NCI-H1436 treated with DMSO at 0.1 percent for 48 hours (cell line): ENCODE results near the gene P2RX7.
"Not testable (repeated sequence)": the region's sequence is repeated elsewhere in the genome, so short reads cannot be mapped to it uniquely, and the experiment has no call there.

Experiments
- DNase-seq: peaks from one replicate; lab custom pipeline; 2025; lab: John Stamatoyannopoulos, UW

Gene P2RX7

DNA sequence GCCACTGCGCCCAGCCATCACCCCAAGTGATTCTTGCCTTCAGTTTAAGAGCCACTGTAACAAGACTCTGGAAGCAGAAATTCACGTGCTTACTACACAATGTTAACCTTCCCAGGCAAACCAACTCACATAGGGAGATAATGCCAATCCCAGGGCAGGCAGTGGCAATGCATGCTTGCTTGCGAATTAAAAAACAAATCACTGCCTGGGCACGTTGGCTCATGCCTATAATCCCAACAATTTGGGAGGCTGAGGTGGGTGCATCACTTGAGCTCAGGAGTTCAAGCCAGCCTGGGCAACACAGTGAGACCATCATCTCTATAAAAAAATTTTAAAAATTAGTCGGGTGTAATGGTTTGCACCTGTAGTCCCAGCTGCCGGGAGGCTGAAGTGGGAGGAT is 39.5 kb downstream of the P2RX7 start:
- no peak for DNase-seq

- no peak for DNase-seq
These were observed 42.9 kb downstream of the P2RX7 start for GRCh38 chr12:121175383-121176119.

- DNase-seq, result no peak
These were observed 44.3 kb downstream of the P2RX7 start for GRCh38 chr12:121176826-121177529.

GRCh38 chr12:121181181-121181580 is 48.5 kb downstream of the P2RX7 start:
- no peak for DNase-seq

GRCh38 chr12:121182222-121182893 is 49.7 kb downstream of the P2RX7 start:
- no peak for DNase-seq

- DNase-seq, result no peak
These were observed 51.7 kb downstream of the P2RX7 start for GRCh38 chr12:121184425-121184824.

DNA sequence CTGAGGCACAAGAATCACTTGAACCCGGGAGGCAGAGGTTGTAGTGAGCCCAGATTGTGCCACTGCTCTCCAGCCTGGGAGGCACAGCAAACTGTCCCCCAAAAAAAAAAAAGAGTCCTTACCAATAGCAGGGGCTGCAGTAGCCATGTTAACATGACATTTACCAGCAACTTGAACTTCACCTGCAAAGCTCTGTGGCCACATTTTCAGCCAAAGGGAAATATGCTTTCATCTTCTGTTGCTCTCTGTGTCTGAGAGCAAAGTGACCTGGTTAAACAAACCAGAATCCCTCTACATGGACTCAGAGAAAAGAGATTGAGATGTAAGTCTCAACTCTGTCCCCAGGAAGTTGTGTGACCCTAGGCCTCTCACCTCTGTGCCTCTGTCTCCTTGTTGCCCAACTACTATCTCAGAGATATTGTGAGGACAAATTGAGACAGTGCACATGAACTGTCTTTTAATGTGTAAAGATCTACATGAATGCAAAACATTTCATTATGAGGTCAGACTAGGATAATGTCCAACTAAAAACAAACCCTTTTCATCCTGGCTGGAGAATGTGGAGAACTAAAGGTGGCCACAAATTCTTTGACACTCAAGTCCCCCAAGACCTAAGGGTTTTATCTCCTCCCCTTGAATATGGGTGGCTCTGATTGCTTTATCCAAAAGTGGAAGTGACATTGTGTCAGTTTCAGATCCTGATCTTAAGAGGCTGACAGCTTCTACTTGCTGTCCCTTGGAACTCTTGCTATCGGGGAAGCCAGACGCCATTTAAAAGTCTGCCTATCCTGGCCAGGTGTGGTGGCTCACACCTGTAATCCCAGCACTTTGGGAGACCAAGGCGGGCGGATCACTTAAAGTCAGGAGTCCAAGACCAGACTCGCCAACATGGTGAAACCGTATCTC is 52.6 kb downstream of the P2RX7 start:
- DNase-seq, result no peak

- DNase-seq, result no peak
These were observed 54.1 kb downstream of the P2RX7 start for GRCh38 chr12:121186826-121187225.

GRCh38 chr12:121187501-121187900 is 54.8 kb downstream of the P2RX7 start:
- no peak for DNase-seq

DNA sequence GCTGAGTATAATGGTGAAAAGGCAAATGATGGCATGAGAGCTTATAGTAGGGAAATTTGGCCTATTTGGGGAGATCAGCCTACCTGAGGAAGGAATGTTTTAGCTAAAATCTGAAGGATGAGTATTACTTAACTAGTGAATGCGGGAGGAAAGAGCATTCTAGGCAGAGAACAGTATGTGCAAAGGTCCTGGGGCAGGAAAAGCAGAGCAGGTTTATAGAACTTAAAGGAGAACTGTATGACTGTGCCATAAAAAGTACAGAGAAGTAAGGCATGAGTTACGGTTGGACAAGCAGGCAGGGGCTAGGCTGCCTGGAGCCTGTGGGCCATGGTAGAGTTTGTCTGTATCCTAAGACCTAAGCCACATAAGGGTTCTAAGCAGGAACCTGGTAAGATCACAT is 55.6 kb downstream of the P2RX7 start:
- no peak for DNase-seq

DNA sequence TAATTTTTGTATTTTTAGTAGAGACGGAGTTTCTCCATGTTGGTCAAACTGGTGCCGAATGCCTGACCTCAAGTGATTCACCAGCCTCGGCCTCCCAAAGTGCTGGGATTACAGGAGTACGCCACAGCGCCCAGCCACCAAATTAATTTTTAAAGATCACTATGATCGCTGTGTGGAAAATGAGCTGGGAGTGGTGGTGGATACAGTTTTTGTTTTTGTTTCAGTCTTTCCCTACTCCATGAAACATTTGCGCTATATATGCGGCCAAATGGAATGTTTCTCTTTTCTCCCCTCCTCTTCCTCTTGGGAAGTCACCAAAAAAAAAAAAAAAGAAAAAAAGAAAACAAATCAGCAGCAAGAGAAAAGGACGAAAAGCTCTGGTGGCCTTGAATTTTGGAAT is 56.5 kb downstream of the P2RX7 start:
- no peak for DNase-seq

DNA sequence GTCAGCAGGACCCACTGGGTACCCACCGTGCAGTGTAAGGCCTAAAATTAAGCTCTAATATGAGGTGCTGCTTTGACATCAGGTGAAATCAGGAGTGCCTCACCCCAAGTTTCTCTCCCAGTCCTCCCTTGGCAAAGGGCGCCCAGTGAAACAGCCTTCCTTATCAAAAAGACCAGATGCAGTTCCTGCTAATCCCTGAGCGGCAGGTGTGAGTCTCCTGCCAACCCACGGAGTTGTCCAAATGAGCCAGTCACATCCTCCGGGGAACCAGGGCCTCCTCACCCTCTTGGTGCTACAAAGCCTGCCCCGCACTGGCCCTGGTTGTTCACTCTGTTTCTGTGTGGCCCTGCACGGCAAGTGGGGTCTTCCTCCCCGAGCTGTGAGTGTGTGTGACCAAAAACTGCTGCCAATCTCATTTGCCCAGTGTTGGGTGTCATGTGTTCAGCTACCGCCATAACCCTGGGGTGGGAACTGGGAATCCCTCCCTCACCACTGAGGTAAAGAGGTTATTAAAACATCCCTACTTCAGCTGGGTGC is 57.0 kb downstream of the P2RX7 start:
- no peak for DNase-seq

- no peak for DNase-seq
These were observed 57.9 kb downstream of the P2RX7 start for GRCh38 chr12:121190523-121191031.

- DNase-seq, result no peak
These were observed 58.5 kb downstream of the P2RX7 start for GRCh38 chr12:121191151-121191550.

DNA sequence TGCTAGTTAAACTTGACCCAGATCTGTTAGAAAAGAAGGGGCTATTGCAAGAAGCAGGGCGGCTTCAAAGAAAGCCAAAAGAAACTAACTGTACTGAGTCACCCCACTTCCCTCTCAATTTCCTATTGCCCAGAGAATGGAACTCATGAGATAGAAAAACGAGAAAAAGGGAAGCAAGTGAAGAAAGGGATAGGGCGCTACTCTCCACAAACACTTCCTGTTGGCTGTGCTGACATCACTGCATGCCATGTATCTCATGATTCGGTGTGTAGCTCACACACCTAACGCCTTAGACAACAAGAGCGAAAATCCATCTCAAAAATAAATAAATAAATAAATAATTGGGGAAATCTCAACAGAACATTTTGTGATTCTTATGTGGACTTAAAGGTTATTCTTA is 64.2 kb downstream of the P2RX7 start:
- DNase-seq, result no peak

- DNase-seq, result no peak
These were observed 66.3 kb downstream of the P2RX7 start for GRCh38 chr12:121198949-121199348.

- not testable (repeated sequence) for DNase-seq
These were observed 68.5 kb downstream of the P2RX7 start for GRCh38 chr12:121201140-121201539.

DNA sequence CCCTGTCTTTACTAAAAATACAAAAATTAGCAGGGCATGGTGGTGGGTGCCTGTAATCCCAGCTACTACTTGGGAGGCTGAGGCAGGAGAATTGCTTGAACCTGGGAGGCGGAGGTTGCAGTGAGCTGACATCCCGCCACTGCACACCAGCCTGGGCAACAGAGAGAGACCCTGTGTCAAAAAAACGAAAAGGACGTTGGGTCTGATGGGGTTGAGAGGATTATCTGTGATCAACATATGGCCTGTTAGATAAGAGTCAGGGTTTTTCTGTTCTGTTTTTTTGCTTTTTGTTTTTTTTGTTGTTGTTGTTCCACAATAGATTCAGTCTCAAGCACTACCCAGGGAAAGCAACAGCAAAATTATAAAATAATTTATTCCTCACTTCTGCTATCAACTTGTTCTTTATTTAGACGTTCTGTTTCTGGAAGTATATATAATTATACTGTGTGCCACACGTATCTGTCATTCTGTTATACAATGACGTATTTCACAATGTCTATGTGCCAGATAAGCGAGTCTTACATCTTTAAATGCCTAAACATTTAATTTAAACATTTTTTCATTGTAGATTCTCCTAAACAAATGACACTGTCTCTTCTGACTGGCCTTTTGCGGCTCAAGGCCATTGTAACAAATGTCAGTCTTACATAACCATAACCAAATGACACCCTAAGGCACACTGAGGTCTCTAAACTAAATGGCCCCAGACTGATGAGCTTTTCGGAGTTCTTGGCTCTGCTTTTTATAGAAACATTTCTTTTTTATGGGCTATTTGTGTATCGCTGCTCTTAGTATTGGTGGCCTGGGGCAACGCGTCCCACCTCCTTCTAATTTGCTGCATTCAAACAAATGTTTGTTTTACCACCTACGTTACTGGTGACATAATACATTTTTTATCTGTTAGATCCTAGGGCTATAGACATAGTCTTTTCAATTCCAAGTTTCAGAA is 70.0 kb downstream of the P2RX7 start:
- no peak for DNase-seq

DNA sequence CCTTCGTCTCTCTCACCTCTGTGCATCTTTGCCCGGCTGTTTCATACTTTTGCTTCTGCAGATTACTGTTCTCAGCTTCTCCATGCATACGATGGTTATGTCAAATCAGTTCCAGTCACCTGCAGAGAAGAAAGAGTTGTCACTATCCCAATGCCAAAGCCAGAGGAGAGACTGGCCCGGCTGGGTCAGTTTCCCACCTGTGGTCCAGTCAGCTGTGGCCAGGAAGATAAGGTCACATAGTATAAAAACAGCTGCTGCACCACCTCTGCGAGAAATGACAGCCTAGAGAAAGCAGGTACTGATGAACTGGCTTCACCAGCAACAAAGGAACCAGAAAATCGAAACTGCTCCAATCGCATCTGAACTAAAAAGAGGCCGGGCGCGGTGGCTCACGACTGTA is 70.8 kb downstream of the P2RX7 start:
- no peak for DNase-seq

GRCh38 chr12:121205491-121205890 is 72.8 kb downstream of the P2RX7 start:
- DNase-seq, result no peak
